HepG2 (cell line): Measurements from ENCODE around the gene MAP2K7. TPM values are rescaled to one million over a fixed set of nuclear protein-coding genes. Genes with fewer than 3 reads are reported as not detected.

ENCODE experiments used
- CAMTA2 ChIP-seq: sonication (generic); formaldehyde crosslinking; IDR thresholded peaks from 2 replicates; pipeline ENCODE4 v1.4.0; 2020; ENCODE audit warnings: mild to moderate bottlenecking, missing genetic modification reagents, borderline replicate concordance
- CSRNP1 ChIP-seq: sonication (generic); formaldehyde crosslinking; IDR thresholded peaks from 2 replicates; pipeline ENCODE4 v1.8.1; 2023; ENCODE audit warnings: mild to moderate bottlenecking, missing genetic modification reagents
- EED ChIP-seq: sonication (generic); formaldehyde crosslinking; IDR thresholded peaks from 2 replicates; pipeline ENCODE4 v1.5.0; 2020; ENCODE audit warnings: mild to moderate bottlenecking, missing genetic modification reagents
- ELF4 ChIP-seq: sonication (generic); formaldehyde crosslinking; IDR thresholded peaks from 2 replicates; pipeline ENCODE4 v1.5.0; 2020; ENCODE audit warnings: missing genetic modification reagents, mild to moderate bottlenecking, moderate library complexity, borderline replicate concordance
- MTA1 ChIP-seq: sonication (generic); formaldehyde crosslinking; IDR thresholded peaks from 2 replicates; pipeline ENCODE4 v1.4.0; 2020; ENCODE audit warnings: missing genetic modification reagents, mild to moderate bottlenecking, borderline replicate concordance
- MXD1 ChIP-seq: sonication (generic); formaldehyde crosslinking; IDR thresholded peaks from 2 replicates; pipeline ENCODE4 v1.4.0; 2020; ENCODE audit warnings: mild to moderate bottlenecking, missing genetic modification reagents
- SKI ChIP-seq: fragments of 450-650 bp; IDR thresholded peaks from one replicate; pipeline ENCODE4 v1.6.1; 2018; ENCODE audit warnings: mild to moderate bottlenecking; ENCODE audit not compliant: partially characterized antibody
- ZFY ChIP-seq: sonication (generic); formaldehyde crosslinking; IDR thresholded peaks from 2 replicates; pipeline ENCODE4 v1.4.0; 2020; ENCODE audit warnings: missing genetic modification reagents
- ZNF382 ChIP-seq: sonication (generic); formaldehyde crosslinking; IDR thresholded peaks from 2 replicates; pipeline ENCODE4 v1.5.0; 2020; ENCODE audit warnings: missing genetic modification reagents, mild to moderate bottlenecking, borderline replicate concordance
- ZNF576 ChIP-seq: sonication (generic); formaldehyde crosslinking; IDR thresholded peaks from 2 replicates; pipeline ENCODE4 v1.4.0; 2020; ENCODE audit warnings: mild to moderate bottlenecking, missing genetic modification reagents
- polyA plus RNA-seq, 8 experiments: library from polyadenylated mRNA; depleted of rRNA in 3 of 8; stranded (reverse) in 7 of 8; unstranded in 1 of 8; fragments of >200 nt; fragmentation: Illumina TruSeq in 4 of 8; extraction: Trizol in 4 of 8; gene quantifications; 2 replicates each; pipeline versions ENCODE4 v1.2.1 to v1.2.3, GENCODE V29; 2011 to 2016; ENCODE audit warnings: low read depth in 4 of 8, missing spikeins in 1 of 8, mixed read lengths in 1 of 8; ENCODE audit not compliant: insufficient read depth in 1 of 8
- total RNA-seq, 5 experiments: library from RNA; depleted of rRNA; stranded (reverse); fragments of >200 nt; fragmentation: Illumina TruSeq; extraction: Trizol; gene quantifications; 2 replicates each; pipeline ENCODE4 v1.2.3, GENCODE V29; 2016; ENCODE audit warnings: low read depth in 1 of 5
- TF ChIP-seq, protein P1 (sequence below): sonication (generic); formaldehyde crosslinking; IDR thresholded peaks from 2 replicates; pipeline ENCODE4 v1.4.0; 2020; ENCODE audit warnings: missing genetic modification reagents
- TF ChIP-seq, protein P2 (sequence below): sonication (generic); formaldehyde crosslinking; IDR thresholded peaks from 2 replicates; pipeline ENCODE4 v1.4.0; 2020; ENCODE audit warnings: missing genetic modification reagents
- TF ChIP-seq, protein P3 (sequence below): sonication (generic); formaldehyde crosslinking; IDR thresholded peaks from 2 replicates; pipeline ENCODE4 v1.5.0; 2020; ENCODE audit warnings: missing genetic modification reagents
- TF ChIP-seq, protein P4 (sequence below): sonication (generic); formaldehyde crosslinking; IDR thresholded peaks from 2 replicates; pipeline ENCODE4 v1.4.0; 2020; ENCODE audit warnings: mild to moderate bottlenecking, low read depth, missing genetic modification reagents

Gene MAP2K7
- total and polyA plus RNA-seq, 2 of the 13 experiments (the other 11 are each of a cell fraction or from before 2014, with no cell fraction given) = 9.0 to 10.8 TPM

DNA sequence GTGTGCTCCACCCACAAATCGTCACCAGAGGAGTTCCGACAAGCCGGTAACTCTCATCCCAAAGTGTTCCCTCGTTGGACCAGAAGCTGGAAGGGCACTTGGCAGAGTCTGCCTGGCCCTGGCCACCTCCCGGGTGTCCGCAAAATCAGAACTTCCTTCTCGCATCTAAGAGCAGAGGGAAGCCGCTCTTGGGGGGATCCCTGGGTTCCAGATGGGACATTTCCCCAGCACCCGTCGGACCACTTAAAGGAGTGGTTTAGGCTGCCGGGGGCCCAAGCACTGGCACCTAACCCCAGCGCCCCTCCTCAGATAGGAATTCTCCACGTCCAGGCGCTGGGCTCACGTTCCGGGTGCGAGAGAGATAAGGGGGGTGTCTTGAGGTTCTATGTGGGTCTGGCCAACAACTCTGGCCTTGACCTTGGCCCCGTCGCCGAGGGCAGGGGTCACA, 857 bp upstream of the MAP2K7 start (continued):
- TF ChIP-seq CSRNP1 = no peak
- no peak for TF ChIP-seq ZNF576 (CRISPR knock-in tag)
- TF ChIP-seq, protein P1, sequence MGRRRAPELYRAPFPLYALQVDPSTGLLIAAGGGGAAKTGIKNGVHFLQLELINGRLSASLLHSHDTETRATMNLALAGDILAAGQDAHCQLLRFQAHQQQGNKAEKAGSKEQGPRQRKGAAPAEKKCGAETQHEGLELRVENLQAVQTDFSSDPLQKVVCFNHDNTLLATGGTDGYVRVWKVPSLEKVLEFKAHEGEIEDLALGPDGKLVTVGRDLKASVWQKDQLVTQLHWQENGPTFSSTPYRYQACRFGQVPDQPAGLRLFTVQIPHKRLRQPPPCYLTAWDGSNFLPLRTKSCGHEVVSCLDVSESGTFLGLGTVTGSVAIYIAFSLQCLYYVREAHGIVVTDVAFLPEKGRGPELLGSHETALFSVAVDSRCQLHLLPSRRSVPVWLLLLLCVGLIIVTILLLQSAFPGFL (CRISPR knock-in tag) = 0 out of 2 replicates have a peak, but pooled peaks have one; percentile 40
- TF ChIP-seq, protein P2, sequence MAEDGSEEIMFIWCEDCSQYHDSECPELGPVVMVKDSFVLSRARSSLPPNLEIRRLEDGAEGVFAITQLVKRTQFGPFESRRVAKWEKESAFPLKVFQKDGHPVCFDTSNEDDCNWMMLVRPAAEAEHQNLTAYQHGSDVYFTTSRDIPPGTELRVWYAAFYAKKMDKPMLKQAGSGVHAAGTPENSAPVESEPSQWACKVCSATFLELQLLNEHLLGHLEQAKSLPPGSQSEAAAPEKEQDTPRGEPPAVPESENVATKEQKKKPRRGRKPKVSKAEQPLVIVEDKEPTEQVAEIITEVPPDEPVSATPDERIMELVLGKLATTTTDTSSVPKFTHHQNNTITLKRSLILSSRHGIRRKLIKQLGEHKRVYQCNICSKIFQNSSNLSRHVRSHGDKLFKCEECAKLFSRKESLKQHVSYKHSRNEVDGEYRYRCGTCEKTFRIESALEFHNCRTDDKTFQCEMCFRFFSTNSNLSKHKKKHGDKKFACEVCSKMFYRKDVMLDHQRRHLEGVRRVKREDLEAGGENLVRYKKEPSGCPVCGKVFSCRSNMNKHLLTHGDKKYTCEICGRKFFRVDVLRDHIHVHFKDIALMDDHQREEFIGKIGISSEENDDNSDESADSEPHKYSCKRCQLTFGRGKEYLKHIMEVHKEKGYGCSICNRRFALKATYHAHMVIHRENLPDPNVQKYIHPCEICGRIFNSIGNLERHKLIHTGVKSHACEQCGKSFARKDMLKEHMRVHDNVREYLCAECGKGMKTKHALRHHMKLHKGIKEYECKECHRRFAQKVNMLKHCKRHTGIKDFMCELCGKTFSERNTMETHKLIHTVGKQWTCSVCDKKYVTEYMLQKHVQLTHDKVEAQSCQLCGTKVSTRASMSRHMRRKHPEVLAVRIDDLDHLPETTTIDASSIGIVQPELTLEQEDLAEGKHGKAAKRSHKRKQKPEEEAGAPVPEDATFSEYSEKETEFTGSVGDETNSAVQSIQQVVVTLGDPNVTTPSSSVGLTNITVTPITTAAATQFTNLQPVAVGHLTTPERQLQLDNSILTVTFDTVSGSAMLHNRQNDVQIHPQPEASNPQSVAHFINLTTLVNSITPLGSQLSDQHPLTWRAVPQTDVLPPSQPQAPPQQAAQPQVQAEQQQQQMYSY = no peak
- no peak for TF ChIP-seq ZNF382 (CRISPR knock-in tag)
- TF ChIP-seq, protein P3, sequence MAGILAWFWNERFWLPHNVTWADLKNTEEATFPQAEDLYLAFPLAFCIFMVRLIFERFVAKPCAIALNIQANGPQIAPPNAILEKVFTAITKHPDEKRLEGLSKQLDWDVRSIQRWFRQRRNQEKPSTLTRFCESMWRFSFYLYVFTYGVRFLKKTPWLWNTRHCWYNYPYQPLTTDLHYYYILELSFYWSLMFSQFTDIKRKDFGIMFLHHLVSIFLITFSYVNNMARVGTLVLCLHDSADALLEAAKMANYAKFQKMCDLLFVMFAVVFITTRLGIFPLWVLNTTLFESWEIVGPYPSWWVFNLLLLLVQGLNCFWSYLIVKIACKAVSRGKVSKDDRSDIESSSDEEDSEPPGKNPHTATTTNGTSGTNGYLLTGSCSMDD (CRISPR knock-in tag) = no peak
- TF ChIP-seq MXD1 (CRISPR knock-in tag) = no peak
- 0 out of 2 replicates have a peak, but pooled peaks have one; percentile 58 for TF ChIP-seq EED (CRISPR knock-in tag)
- TF ChIP-seq MTA1 (CRISPR knock-in tag) = 0 out of 2 replicates have a peak, but pooled peaks have one; percentile 29
- no peak for TF ChIP-seq ZFY (CRISPR knock-in tag)
- TF ChIP-seq, protein P4, sequence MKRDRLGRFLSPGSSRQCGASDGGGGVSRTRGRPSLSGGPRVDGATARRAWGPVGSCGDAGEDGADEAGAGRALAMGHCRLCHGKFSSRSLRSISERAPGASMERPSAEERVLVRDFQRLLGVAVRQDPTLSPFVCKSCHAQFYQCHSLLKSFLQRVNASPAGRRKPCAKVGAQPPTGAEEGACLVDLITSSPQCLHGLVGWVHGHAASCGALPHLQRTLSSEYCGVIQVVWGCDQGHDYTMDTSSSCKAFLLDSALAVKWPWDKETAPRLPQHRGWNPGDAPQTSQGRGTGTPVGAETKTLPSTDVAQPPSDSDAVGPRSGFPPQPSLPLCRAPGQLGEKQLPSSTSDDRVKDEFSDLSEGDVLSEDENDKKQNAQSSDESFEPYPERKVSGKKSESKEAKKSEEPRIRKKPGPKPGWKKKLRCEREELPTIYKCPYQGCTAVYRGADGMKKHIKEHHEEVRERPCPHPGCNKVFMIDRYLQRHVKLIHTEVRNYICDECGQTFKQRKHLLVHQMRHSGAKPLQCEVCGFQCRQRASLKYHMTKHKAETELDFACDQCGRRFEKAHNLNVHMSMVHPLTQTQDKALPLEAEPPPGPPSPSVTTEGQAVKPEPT (CRISPR knock-in tag) = no peak
- TF ChIP-seq SKI = peak; percentile 74
- TF ChIP-seq CAMTA2 (CRISPR knock-in tag) = no peak
- peak; percentile 36; the same call in 1 of the 2 replicates for TF ChIP-seq ELF4 (CRISPR knock-in tag)
